ENCODE measurements around the gene ZDHHC14.

DNA sequence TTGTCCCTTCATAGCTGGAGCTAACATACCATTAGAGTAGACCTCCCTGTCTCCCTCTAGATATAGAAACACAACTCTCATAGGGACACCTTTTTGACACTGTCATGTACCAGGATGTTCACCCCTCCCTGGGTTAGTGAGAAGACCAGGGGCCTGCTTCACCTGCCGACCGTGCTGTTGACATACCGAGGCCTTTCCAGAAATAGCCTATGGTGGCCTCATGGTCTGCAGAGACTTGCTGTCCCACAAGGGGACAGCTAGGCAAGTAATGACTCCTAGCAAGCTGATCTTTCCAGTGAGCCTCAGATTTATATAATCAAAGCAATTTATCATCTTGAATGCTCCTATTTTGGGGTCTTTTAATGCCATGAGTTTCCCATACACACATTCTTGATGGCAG is 15.0 kb downstream of the ZDHHC14 start:
- TF ChIP-seq CTCF (IDR thresholded peaks at IDR 0.05) (no peak), POLR2AphosphoS5 (IDR thresholded peaks at IDR 0.05) (no peak)
